Ishikawa (cell line): ENCODE data around the gene SOCS2.

Experiments used
- CEBPB ChIP-seq: IDR thresholded peaks from 2 replicates; pipeline ENCODE4 v1.6.1; 2012
- CREB1 ChIP-seq: IDR thresholded peaks from 2 replicates; pipeline ENCODE4 v1.6.1; 2012; ENCODE audit warnings: low read depth
- EGR1 ChIP-seq: IDR thresholded peaks from 2 replicates; pipeline ENCODE4 v1.6.1; 2012
- EP300 ChIP-seq: IDR thresholded peaks from 2 replicates; pipeline ENCODE4 v1.6.1; 2012; ENCODE audit warnings: borderline replicate concordance
- FOXM1 ChIP-seq: IDR thresholded peaks from 2 replicates; pipeline ENCODE4 v1.6.1; 2012; ENCODE audit warnings: low read depth, borderline replicate concordance
- NFIC ChIP-seq: IDR thresholded peaks from 2 replicates; pipeline ENCODE4 v1.6.1; 2012
- RAD21 ChIP-seq: IDR thresholded peaks from 2 replicates; pipeline ENCODE4 v1.6.1; 2012; ENCODE audit warnings: low read depth
- TAF1 ChIP-seq: IDR thresholded peaks from 2 replicates; pipeline ENCODE4 v1.6.1; 2012; ENCODE audit warnings: low read depth, mild to moderate bottlenecking
- TCF12 ChIP-seq: IDR thresholded peaks from 2 replicates; pipeline ENCODE4 v1.6.1; 2012; ENCODE audit warnings: low read depth
- TEAD4 ChIP-seq: IDR thresholded peaks from 2 replicates; pipeline ENCODE4 v1.6.1; 2012
- YY1 ChIP-seq: IDR thresholded peaks from 2 replicates; pipeline ENCODE4 v1.6.1; 2012; ENCODE audit warnings: low read depth
- ZBTB7A ChIP-seq: IDR thresholded peaks from 2 replicates; pipeline ENCODE4 v1.6.1; 2012; ENCODE audit warnings: low read depth
- TF ChIP-seq, protein P1 (sequence below): IDR thresholded peaks from 2 replicates; pipeline ENCODE4 v1.6.1; 2012
- TF ChIP-seq, protein P2 (sequence below): IDR thresholded peaks from 2 replicates; pipeline ENCODE4 v1.6.1; 2012
- TF ChIP-seq, protein P3 (sequence below): IDR thresholded peaks from 2 replicates; pipeline ENCODE4 v1.6.1; 2012; ENCODE audit warnings: low read depth, mild to moderate bottlenecking

SOCS2 gene

DNA sequence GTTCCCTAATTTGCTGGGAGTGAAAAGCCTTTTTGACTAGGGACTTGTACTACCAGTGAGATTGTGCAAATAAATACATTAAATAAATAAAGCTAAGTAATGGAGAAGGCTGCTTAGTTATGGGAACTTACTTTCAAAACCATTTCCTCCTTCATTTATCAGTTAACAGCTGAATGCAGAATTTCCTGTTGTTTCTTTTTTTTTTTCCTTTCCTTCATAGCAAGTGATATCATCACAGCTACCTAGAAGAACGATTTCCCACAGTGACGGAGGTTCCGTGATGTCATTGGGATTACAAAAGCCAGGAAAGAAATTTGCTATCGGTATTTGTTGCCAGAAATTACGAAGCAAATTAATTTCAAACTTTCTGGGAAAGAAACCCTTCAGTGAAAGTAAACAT, 42.1 kb upstream of the SOCS2 start:
- TF ChIP-seq EGR1 (no peak), CREB1 (no peak), YY1 (no peak), FOXM1 (no peak), RAD21 (no peak), NFIC (no peak), TAF1 (no peak), TEAD4 (no peak), EP300 (no peak), ZBTB7A (no peak), CEBPB (no peak), TCF12 (no peak)
- TF ChIP-seq, protein P1, sequence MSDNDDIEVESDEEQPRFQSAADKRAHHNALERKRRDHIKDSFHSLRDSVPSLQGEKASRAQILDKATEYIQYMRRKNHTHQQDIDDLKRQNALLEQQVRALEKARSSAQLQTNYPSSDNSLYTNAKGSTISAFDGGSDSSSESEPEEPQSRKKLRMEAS: no peak
- TF ChIP-seq, protein P2, sequence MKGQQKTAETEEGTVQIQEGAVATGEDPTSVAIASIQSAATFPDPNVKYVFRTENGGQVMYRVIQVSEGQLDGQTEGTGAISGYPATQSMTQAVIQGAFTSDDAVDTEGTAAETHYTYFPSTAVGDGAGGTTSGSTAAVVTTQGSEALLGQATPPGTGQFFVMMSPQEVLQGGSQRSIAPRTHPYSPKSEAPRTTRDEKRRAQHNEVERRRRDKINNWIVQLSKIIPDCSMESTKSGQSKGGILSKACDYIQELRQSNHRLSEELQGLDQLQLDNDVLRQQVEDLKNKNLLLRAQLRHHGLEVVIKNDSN: no peak
- TF ChIP-seq, protein P3, sequence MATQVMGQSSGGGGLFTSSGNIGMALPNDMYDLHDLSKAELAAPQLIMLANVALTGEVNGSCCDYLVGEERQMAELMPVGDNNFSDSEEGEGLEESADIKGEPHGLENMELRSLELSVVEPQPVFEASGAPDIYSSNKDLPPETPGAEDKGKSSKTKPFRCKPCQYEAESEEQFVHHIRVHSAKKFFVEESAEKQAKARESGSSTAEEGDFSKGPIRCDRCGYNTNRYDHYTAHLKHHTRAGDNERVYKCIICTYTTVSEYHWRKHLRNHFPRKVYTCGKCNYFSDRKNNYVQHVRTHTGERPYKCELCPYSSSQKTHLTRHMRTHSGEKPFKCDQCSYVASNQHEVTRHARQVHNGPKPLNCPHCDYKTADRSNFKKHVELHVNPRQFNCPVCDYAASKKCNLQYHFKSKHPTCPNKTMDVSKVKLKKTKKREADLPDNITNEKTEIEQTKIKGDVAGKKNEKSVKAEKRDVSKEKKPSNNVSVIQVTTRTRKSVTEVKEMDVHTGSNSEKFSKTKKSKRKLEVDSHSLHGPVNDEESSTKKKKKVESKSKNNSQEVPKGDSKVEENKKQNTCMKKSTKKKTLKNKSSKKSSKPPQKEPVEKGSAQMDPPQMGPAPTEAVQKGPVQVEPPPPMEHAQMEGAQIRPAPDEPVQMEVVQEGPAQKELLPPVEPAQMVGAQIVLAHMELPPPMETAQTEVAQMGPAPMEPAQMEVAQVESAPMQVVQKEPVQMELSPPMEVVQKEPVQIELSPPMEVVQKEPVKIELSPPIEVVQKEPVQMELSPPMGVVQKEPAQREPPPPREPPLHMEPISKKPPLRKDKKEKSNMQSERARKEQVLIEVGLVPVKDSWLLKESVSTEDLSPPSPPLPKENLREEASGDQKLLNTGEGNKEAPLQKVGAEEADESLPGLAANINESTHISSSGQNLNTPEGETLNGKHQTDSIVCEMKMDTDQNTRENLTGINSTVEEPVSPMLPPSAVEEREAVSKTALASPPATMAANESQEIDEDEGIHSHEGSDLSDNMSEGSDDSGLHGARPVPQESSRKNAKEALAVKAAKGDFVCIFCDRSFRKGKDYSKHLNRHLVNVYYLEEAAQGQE: no peak

DNA sequence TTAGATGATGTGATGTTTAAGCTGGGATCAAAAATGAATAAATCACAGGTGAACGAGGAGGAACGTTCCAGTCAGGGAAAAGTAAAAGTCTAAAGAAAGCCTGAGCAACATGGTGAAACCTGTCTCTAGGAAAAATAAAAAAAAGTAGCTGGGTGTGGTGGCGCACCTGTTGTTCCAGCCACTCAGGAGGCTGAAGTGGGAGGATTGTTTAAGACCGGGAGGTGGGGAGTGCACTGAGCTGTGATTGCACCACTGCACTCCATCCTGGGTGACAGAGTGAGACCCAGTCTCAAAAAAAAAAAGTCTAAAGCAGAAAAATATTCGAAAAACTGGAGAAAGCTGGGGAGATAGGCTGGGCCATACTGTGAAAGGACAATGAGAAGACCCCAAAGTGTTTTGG, 39.2 kb upstream of the SOCS2 start:
- no peak for TF ChIP-seq CEBPB
- TF ChIP-seq TEAD4: no peak
- no peak for TF ChIP-seq YY1
- no peak for TF ChIP-seq EGR1
- TF ChIP-seq TCF12: no peak
- no peak for TF ChIP-seq RAD21
- TF ChIP-seq EP300: no peak
- TF ChIP-seq, protein P1: no peak
- no peak for TF ChIP-seq FOXM1
- no peak for TF ChIP-seq ZBTB7A
- no peak for TF ChIP-seq NFIC
- TF ChIP-seq TAF1: no peak
- TF ChIP-seq, protein P3: no peak
- no peak for TF ChIP-seq CREB1
- TF ChIP-seq, protein P2: no peak

DNA sequence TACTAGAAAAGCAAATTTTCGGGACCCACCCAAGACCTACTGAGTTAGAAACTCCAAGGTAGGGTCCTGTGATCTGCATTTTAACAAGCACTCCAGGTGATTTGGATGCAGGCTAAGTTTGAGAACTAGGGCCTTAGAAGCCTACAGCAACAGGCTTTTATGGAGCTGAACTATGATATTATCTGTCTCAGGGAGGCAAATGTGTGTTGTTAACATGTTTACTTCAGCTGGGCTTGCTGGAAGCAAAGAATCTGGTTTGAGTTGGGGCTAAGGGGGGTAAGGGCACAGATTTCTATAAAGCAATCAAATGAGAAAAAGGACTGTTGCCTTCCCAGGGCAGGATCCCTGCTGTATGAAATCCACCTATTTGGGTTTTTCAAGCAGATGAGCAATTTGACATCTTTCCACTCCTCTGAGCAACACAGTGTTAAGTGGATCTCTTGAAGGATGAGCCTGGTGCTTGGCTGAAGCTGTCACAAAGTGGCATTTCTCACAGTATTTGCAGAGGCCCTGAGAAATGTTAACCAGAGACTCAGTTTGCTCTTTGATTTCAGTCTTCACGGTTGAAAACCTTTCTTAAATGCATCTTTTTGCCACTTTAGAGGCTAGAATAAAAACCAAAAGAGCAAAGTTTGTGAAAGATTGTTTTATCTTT, 36.2 kb upstream of the SOCS2 start:
- TF ChIP-seq, protein P3: no peak
- no peak for TF ChIP-seq CREB1
- no peak for TF ChIP-seq TEAD4
- TF ChIP-seq, protein P1: no peak
- TF ChIP-seq ZBTB7A: no peak
- TF ChIP-seq TAF1: no peak
- TF ChIP-seq, protein P2: no peak
- TF ChIP-seq RAD21: no peak
- TF ChIP-seq FOXM1: no peak
- TF ChIP-seq EP300: no peak
- TF ChIP-seq TCF12: no peak
- TF ChIP-seq CEBPB: no peak
- no peak for TF ChIP-seq YY1
- TF ChIP-seq NFIC: no peak
- TF ChIP-seq EGR1: no peak
